Left hindlimb (tissue), 1 donor: Measurements from ENCODE around the gene FUT7.
"Not testable (repeated sequence)": the region's sequence is repeated elsewhere in the genome, so short reads cannot be mapped to it uniquely, and the experiment has no call there.

Experiments
- DNase-seq: peaks from one replicate; pipeline ENCODE4 v3.0.0-alpha.2; 2018

FUT7 gene

DNA sequence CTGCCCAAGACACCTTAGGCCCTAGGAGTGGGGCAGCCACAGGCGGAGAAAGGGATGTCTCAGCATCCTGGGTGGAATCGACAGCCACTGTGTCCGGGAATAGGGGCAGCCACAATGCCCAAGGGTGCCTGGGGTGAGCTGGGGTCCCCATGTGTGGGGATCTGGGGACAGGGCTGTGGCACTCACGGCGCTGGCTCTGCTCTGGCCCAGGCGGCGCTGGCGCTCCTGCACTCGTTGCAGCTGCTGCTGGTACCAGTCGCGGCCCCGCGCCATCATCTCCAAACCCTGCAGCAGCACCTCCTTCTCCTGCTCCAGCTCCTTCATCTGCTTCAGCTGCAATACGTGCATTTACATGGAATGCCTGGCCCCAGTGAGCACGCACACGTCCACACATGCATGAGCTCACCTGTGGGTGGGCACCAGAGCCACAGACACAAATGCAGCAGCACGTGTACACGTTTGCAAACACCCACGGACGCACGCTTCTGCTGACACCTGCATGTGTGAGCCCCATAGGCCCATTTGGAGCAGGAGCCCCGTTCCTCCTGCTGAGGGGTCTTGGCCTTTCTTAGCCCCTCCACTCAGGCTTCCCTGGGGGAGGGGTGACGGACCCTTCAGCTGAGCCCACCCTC is 33.6 kb upstream of the FUT7 start:
- DNase-seq: no peak

DNA sequence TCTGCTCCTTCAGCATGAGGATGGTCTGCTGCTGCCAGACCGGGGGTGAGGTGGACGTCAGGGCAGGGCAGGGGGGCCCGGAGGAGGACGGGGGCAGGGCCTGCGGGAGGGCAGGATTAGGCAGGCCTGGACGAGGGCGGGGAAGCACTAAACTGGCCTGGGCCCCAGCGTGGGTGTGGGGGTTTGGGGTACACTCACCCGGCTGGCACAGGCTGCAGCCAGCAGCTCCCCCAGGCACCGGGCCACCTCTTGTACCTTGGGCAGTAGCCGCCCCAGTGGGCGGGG is 32.9 kb upstream of the FUT7 start:
- no peak for DNase-seq

DNA sequence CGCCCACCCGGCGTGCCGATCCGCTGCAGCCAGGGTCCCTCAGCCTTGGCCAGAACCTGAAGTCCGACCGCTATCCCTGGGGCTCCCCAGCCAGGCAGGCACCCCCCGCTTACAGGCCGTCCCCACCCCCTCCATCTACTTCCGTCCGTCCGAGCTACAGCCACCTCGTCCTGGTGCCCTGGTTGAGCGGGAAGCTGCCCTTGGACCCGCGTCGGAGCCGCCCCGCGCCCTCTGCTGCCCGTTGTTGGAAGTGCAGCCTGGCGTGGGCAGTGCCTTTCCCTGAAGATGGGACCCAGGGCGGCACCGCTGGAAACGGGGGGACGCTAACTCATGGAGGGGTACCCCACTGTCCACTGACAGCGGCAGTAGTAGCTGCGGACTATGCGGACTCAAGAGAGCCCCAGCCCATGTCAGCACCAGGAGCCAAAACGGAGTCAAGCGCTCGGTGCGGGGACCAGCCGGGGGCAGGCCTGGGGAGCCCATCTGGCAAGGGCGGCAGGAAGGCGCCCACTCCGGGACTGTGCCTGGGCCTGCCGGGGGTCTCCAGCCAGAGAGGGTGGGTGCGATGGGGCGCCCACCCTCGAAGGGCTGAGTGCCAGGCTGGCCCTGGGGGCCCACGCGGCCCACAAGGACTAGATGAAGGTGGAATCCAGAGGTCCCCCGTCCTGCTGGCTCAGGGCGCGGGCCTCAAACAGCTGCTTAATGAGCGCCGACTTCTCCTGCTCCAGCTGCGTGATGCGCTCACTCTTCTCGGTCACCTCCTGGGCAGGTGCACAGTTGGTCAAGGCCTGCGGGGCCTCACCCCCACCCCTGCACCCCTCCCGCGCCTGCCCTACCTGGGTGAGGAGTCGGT is 32.4 kb upstream of the FUT7 start:
- peak; percentile 64 for DNase-seq

DNA sequence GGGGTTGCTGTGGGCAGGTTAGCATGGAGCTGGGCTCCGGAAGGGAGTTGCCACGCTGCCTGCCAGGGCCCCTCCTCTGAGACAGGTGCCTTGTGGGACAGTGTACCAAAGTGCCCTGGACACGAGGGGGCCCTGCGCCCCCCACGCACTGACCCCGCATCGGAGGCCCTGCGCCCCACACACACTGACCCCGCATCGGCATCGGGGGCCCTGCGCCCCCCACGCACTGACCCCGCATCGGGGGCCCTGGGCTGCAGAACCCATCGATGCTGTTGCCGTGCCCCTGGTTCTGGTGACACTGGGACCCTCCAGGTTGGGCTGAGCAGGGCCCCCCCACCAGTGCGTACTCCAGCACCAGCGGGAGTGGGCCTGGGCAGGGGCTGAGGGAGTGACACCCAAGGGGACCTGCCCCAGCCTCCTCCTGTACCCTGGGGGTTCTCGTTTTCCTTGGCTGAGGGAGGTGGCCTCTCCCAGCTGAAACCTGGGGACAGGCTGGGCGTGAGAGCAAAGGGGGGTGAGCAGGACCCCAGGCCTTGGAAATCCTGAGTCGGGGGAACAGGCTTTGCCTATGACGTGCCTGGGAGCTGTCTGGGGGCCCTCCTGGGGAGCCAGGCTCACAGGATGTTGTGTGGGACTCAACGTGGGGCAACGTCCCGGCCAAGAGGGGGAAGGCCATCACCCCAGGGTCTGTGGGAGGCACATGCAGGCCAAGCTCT is 31.6 kb upstream of the FUT7 start:
- DNase-seq: no peak

DNA sequence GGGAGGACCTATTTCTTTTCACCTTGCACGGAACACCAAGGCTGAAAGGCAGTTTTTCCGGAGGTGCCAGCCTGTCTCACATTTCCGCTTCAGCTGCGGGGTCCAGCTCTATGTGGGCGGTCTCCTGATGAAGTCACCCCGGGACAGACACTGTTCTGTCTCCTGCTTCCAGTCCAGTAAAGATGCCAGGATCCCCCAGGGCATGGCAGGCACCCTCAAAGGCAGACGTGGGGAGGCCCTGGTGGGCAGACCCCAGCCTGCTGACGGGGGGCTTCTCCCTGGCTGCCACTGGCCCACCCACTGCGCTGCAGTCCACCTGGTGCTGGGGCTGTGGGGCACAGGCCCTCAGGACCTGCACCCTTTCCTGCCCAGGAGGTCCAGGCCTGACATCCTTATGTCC is 30.9 kb upstream of the FUT7 start:
- not testable (repeated sequence) for DNase-seq

DNA sequence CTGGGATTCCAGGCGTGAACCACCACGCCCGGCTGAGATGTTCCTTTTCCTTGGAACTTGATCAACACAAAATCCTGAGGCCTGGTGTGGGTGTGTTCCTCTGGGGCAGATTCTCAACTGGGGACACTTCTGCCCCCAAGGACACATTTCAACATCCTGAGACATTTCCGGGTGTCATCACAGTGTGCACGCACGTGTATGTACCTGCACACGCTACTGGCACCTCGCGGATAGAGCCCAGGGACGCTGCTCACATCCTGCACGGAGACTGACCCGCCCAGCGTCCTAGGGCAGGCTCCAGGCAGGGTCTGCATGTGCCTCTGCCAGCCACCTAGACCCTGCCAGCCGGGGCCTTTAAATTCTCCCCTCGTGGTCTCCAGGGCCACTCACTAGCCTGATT is 30.5 kb upstream of the FUT7 start:
- no peak for DNase-seq

GRCh38 chr9:137058521-137059234 is 26.8 kb upstream of the FUT7 start:
- no peak for DNase-seq

DNA sequence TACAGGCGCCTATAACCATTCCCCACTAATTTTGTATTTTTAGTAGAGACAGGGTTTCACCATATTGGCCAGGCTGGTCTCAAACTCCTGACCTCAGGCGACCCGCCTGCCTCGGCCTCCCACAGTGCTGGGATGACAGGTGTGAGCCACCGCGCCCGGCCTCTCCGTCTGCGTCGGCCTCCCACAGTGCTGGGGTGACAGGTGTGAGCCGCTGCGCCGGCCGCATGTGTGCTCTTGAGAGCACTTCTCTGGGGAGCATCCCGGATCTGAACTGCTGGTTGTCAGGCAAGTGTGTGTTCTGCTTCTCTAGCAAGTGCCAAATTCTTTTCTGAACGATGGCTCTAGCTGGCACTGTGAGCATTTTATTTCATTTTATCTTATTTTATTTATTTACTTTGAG is 25.7 kb upstream of the FUT7 start:
- DNase-seq: no peak

- no peak for DNase-seq
Measured at GRCh38 chr9:137056739-137057415, 25.0 kb upstream of the FUT7 start.

DNA sequence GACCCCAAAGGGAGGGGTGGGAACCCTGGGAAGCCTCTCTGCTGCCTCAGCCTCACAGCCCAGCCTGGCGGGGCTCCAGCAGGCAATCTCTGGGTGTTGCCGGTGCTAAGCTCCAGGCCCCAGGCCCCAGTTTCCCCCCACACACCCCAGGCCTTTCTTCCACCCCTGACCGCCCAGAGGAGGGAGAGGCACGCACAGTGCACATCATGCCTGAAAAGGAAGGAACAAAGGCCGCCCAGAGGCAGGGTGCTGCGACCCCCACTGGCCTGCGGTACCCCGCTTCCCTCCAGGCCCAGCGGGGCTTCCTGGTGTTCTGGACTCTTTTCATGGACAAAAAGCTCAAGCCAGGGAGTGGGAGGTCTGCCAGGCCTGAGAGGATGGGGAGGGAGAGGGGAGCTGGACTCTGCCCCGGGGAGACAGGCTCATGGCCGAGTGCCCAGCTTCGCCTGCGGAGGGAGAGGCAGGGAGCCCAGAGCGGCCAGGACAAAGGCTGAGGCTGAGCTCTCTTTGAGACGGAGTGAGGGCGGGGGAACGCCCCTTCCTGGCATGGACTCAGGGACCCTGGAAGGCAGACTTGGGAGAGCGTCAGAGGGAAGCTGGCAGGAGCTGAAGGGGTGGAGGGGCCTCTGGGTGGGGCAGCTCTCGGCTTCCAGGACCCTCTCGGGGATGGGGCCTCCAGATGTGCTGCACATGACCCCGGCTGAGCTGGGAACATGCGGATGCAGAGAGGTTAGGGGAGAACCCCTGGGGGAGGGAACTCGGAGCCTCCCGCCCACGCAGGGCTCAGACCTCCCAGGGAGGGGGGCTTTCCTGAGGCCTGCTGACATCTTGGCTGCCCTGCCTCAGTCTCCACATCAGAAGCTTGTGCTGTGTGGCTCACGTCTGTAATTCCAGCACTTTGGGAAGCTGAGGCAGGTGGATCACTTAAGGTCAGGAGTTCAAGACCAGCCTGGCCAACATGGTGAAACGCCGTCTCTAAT is 23.8 kb upstream of the FUT7 start:
- peak; percentile 91 for DNase-seq

DNA sequence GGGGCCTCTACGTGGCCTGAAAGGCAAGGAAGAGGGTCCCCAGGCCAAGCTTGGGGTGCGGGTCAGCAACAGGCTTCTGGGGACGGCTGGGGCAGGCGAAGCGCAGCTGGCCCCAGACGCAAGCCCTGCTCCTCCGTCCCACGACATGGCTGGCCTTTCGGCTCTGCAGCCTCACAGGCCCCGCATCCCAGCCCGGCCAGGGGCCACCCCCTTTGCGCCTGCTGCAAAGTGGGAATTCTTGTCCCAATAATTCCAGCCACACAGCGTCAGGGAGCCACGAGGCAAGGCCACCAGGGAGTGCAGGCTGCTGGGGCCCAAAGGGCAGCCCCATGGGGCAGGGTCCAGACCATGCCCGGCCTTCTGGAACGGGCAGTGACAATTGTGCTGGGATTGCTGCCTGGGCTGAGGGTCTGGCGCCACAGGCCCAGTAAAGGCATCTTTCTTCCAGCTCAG is 23.1 kb upstream of the FUT7 start:
- DNase-seq: no peak

GRCh38 chr9:137053944-137054931 is 22.4 kb upstream of the FUT7 start, which contains the start of gene ENTPD2:
Gene ENTPD2 (minus strand): TSS chr9:137054061. CDS start chr9:137053997, 64 bp downstream.
- DNase-seq: no peak

- no peak for DNase-seq
Measured at GRCh38 chr9:137052998-137053943, 21.4 kb upstream of the FUT7 start.

- DNase-seq: no peak
Measured at GRCh38 chr9:137052293-137052692, 20.4 kb upstream of the FUT7 start.

DNA sequence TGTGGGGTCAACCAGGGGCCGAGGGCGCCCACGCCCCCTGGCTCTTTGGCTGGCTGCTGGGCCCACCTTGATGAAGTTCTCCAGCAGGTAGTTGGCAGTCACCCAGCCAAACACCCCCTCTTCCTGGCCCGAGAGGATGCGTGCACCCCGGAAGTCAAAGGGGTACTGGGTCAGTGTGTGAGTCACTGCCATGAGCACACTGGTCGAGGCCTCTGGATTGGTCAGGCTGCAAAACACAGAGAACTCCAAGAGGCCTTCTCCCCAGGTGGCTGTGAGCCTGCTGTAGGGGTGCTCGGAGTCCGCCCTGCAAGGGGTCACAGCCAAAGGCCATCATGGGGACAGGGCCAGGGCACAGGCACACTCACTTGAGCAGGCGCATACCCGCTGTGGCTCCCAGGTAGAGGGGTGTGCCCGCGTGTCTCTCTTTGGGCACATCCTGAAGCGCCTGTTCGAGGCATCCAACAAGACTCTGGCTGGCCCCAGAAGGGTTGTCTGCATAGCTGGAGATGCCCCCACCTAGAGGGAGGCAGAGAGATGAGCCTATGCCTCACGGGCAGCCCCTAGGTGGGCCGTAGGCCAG is 19.3 kb upstream of the FUT7 start:
- DNase-seq: no peak

GRCh38 chr9:137050570-137050969 is 18.7 kb upstream of the FUT7 start:
- no peak for DNase-seq

DNA sequence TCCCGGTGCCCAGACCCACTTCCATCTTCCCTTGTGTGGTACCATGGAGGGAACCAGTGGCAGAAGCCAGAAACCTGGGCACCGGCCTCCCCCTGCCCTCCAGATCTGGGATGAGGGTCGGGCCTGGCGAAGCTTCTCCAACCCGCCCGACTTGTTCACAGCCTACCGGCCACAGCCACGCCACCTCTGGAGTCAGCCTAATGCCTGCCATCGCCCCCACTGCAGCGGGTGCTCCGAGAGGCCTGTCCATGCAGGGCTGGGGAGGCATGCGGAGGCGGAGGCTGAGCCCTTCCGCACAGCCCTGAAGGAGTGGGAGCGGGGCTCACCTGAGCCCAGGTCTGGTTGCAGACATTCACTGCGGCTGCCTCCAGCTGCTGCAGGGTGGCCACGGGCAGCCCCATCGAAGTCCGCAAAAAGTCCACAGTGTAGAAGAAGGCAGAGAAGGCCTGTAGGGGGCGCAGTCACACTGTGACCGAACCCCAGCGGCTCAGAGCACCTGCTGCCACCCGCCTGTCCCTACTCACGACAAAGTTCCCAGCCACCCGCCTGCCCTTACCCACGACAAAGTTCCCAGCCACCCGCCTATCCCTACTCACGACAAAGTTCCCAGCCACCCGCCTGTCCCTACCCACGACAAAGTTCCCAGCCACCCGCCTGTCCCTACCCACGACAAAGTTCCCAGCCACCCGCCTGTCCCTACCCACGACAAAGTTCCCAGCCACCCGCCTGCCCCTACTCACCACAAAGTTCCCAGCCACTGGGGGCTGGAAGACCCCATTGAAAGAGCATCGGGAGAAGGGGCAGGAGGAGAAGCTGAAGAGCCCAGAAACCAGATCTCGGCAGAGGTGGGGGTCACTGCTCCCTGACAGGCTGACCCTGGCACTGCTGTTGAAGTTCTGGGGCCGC is 17.9 kb upstream of the FUT7 start:
- no peak for DNase-seq
